HG02870 (cell line): ENCODE data around the gene SLC35E1.
"Not testable (repeated sequence)": the region's sequence is repeated elsewhere in the genome, so short reads cannot be mapped to it uniquely, and the experiment has no call there.

Experiments used
- ATAC-seq: cut with Tn5 transposase; IDR thresholded peaks from one replicate; pipeline ENCODE4 v1.9.1; 2021; ENCODE audit warnings: mild to moderate bottlenecking, moderate library complexity; ENCODE audit not compliant: unreplicated experiment

SLC35E1 gene

DNA sequence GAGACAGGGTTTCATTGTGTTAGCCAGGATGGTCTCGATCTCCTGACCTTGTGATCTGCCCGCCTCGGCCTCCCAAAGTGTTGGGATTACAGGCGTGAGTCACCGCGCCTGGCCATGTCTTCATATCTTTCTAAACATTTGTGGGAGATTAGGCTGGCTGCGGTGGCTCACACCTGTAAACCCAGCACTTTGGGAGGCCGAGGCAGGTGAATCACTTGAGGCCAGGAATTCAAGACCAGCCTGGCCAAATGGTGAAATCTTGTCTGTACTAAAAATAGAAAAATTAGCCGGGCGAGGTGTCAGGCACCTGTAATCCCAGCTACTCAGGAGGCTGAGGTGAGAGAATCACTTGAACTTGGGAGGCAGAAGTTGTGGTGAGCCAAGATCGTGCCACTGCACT lies 66.1 kb downstream of the SLC35E1 start:
- not testable (repeated sequence) for ATAC-seq

DNA sequence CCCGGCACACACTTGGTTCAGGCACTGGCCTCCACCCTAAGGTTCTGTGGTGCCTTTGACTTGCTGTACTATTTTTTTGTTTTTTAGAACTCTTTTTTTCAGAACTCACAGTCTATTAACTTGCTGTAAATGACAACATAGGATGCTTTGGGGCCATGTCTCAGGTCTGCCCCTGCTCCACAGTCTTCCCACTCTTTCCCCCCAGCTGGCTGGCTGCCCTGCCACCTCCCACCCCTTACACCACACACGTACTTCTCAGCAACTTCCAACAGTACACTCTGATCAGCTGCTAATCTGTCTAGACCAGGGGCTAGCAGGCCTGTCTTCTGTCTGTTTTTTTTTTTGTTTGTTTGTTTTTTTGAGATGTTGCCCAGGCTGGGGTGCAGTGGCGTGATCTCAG lies 67.9 kb downstream of the SLC35E1 start:
- ATAC-seq, result no peak
